Measurements from ENCODE around the gene SERPINA6.

DNA sequence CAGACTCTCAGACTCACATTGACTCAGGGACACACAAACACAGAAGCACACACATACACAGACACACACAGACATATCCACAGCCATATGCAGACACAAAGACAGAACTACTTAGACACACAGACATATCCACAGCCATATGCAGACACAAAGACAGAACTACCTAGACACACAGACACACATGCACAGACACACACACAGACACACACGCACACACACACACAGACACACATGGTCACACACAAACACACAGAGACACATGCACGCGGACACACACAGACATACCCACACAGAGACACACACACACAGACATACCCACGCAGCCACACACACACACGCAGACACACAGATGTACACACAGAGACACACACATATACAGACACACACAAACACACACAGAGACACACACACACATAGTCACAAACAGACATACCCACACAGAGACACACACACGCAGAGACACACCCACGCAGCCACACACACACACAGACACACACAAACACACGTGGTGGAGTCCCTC lies 39.5 kb upstream of the SERPINA6 start:
- TF ChIP-seq, protein P1, sequence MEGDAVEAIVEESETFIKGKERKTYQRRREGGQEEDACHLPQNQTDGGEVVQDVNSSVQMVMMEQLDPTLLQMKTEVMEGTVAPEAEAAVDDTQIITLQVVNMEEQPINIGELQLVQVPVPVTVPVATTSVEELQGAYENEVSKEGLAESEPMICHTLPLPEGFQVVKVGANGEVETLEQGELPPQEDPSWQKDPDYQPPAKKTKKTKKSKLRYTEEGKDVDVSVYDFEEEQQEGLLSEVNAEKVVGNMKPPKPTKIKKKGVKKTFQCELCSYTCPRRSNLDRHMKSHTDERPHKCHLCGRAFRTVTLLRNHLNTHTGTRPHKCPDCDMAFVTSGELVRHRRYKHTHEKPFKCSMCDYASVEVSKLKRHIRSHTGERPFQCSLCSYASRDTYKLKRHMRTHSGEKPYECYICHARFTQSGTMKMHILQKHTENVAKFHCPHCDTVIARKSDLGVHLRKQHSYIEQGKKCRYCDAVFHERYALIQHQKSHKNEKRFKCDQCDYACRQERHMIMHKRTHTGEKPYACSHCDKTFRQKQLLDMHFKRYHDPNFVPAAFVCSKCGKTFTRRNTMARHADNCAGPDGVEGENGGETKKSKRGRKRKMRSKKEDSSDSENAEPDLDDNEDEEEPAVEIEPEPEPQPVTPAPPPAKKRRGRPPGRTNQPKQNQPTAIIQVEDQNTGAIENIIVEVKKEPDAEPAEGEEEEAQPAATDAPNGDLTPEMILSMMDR (IDR thresholded peaks at IDR 0.05; ENCODE audit: borderline replicate concordance, extremely low read depth, low read length, poor library complexity, severe bottlenecking), result no peak
- no peak for TF ChIP-seq EZH2 (IDR thresholded peaks at IDR 0.05; ENCODE audit: borderline replicate concordance, low read depth, low read length, severe bottlenecking)

Data from DND-41 (cell line).